Activated T-helper 1 cell treated with anti-CD3 and anti-CD28 coated beads, Interleukin-12 subunit alpha, Interleukin-12 subunit beta, Interleukin-2, Interleukin-4 antibody, amounts not matched to agents 30 ng/mL and 10 ng/mL and 1 ng/mL, durations not matched to agents 14 hours and 24 hours and 36 hours (primary cell): ENCODE measurements around the gene UBE3B. TPM values are rescaled to one million over a fixed set of nuclear protein-coding genes. Genes with fewer than 3 reads are reported as not detected.

Source experiments
- total RNA-seq: library from RNA; stranded (reverse); gene quantifications from 2 replicates; pipeline ENCODE4 v1.2.3, GENCODE V29; 2022

The UBE3B gene
- total RNA-seq, 1 donor from 2014 or later, result 29.3 TPM

Other genes with a start within 250 kb of the UBE3B start
- not detected in 2 replicates for gene FOXN4, start 168.3 kb upstream of the UBE3B start, total RNA-seq
- not detected in 2 replicates for gene MYO1H, start 129.7 kb upstream of the UBE3B start, total RNA-seq
- 48.3 and 51.2 TPM in 2 replicates for gene KCTD10, start 334 bp upstream of the UBE3B start, total RNA-seq
- gene MMAB, start 95.9 kb downstream of the UBE3B start, total RNA-seq, result 41.9 and 42.2 TPM in 2 replicates
- gene MVK, start 96.2 kb downstream of the UBE3B start, total RNA-seq, result 14.2 and 15.8 TPM in 2 replicates
- 2.4 TPM in 2 replicates for gene FAM222A, start 236.2 kb downstream of the UBE3B start, total RNA-seq